HEK293T (cell line): ENCODE results near the gene CFAP61.

Source experiments
- NFRKB ChIP-seq: fragments of 450-650 bp; IDR thresholded peaks from 2 replicates; pipeline ENCODE4 v1.6.1; 2016; ENCODE audit warnings: mild to moderate bottlenecking, moderate library complexity
- SUZ12 ChIP-seq: fragments of 450-650 bp; IDR thresholded peaks from 2 replicates; pipeline ENCODE4 v1.6.1; 2016; ENCODE audit warnings: mild to moderate bottlenecking
- ZNF384 ChIP-seq: fragments of 450-650 bp; IDR thresholded peaks from 2 replicates; pipeline ENCODE4 v1.6.1; 2016

GRCh38 chr20:20368418-20369249 lies 316.3 kb downstream of the CFAP61 start:
- no peak for TF ChIP-seq NFRKB
- TF ChIP-seq SUZ12 = no peak
- no peak for TF ChIP-seq ZNF384
